HEK293T (cell line): ENCODE data around the gene PPP1R9B.

Source experiments
- ARNT ChIP-seq: fragments of 450-650 bp; IDR thresholded peaks from 2 replicates; pipeline ENCODE4 v1.6.1; 2017; ENCODE audit warnings: mild to moderate bottlenecking
- BHLHE40 ChIP-seq: fragments of 450-650 bp; IDR thresholded peaks from 2 replicates; pipeline ENCODE4 v1.6.1; 2016; ENCODE audit warnings: mild to moderate bottlenecking, moderate library complexity, borderline replicate concordance
- CTBP1 ChIP-seq: fragments of 450-650 bp; IDR thresholded peaks from 2 replicates; pipeline ENCODE4 v1.6.1; 2016; ENCODE audit warnings: borderline replicate concordance
- ELF4 ChIP-seq: fragments of 450-650 bp; IDR thresholded peaks from 2 replicates; pipeline ENCODE4 v1.6.1; 2017; ENCODE audit warnings: antibody characterized with exemption
- FOXK2 ChIP-seq: fragments of 450-650 bp; IDR thresholded peaks from 2 replicates; pipeline ENCODE4 v1.6.1; 2016; ENCODE audit warnings: mild to moderate bottlenecking
- FOXM1 ChIP-seq: fragments of 450-650 bp; IDR thresholded peaks from 2 replicates; pipeline ENCODE4 v1.6.1; 2017; ENCODE audit warnings: mild to moderate bottlenecking, borderline replicate concordance
- HDGF ChIP-seq: fragments of 450-650 bp; IDR thresholded peaks from 2 replicates; pipeline ENCODE4 v1.6.1; 2017; ENCODE audit warnings: antibody characterized with exemption, borderline replicate concordance
- L3MBTL2 ChIP-seq: fragments of 450-650 bp; conservative IDR thresholded peaks from 2 replicates; pipeline ENCODE4 v1.6.1; 2016; ENCODE audit warnings: mild to moderate bottlenecking
- NFRKB ChIP-seq: fragments of 450-650 bp; IDR thresholded peaks from 2 replicates; pipeline ENCODE4 v1.6.1; 2016; ENCODE audit warnings: mild to moderate bottlenecking, moderate library complexity
- SP1 ChIP-seq: fragments of 450-650 bp; IDR thresholded peaks from 2 replicates; pipeline ENCODE4 v1.6.1; 2017
- SUZ12 ChIP-seq: fragments of 450-650 bp; IDR thresholded peaks from 2 replicates; pipeline ENCODE4 v1.6.1; 2016; ENCODE audit warnings: mild to moderate bottlenecking
- TARDBP ChIP-seq: fragments of 450-650 bp; IDR thresholded peaks from 2 replicates; pipeline ENCODE4 v1.6.1; 2016
- ZNF384 ChIP-seq: fragments of 450-650 bp; IDR thresholded peaks from 2 replicates; pipeline ENCODE4 v1.6.1; 2016
- TF ChIP-seq, protein P1 (sequence below): fragments of 450-650 bp; IDR thresholded peaks from 2 replicates; pipeline ENCODE4 v1.6.1; 2016

GRCh38 chr17:50101346-50102163 is 48.9 kb downstream of the PPP1R9B start:
- TF ChIP-seq ZNF384 (no peak), ARNT (no peak), FOXK2 (no peak), NFRKB (no peak), FOXM1 (no peak), CTBP1 (no peak), TARDBP (no peak), ELF4 (no peak), L3MBTL2 (no peak), SUZ12 (no peak), BHLHE40 (no peak), SP1 (no peak), HDGF (no peak)
- TF ChIP-seq, protein P1, sequence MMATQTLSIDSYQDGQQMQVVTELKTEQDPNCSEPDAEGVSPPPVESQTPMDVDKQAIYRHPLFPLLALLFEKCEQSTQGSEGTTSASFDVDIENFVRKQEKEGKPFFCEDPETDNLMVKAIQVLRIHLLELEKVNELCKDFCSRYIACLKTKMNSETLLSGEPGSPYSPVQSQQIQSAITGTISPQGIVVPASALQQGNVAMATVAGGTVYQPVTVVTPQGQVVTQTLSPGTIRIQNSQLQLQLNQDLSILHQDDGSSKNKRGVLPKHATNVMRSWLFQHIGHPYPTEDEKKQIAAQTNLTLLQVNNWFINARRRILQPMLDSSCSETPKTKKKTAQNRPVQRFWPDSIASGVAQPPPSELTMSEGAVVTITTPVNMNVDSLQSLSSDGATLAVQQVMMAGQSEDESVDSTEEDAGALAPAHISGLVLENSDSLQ = no peak
